Measurements from ENCODE around the gene NDUFA12. TPM values are rescaled to one million over a fixed set of nuclear protein-coding genes. Genes with fewer than 3 reads are reported as not detected.

Gene NDUFA12
- total and polyA plus RNA-seq, 4 donors = 53.3 to 152 (median 87.7) TPM

DNA sequence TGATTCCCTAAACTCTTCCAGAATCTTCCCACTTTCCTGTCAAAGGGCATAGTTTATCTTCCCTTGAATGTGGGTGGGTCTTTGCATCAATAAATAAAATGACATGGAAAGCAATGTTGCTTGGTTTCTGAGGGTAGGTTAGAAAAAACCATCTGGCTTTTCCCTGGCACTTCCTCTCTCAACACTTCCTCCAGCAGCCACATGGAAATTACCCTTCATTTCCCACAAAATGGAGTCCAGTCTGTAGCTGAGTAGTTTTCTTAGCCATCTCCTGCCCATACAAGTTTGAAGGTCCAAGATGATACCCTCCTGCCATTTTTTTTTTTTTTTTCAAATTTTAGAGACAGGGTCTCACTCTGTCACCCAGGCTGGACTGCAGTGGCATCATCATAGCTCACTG, 11.1 kb upstream of the NDUFA12 start:
- no peak overlapping the region for H3K4me3 ChIP-seq
- no peaks in the 10 kb centered on the region for H3K9me3 ChIP-seq (ENCODE audit: control insufficient read depth in 4 of 4, insufficient read depth in 3 of 4, low read length in 3 of 4)
- DNase-seq (no peak), ATAC-seq (ENCODE audit: insufficient read depth, low FRiP score) (no peak)
- no peaks in the 10 kb centered on the region for H3K27me3 ChIP-seq (ENCODE audit: control insufficient read depth in 3 of 3, insufficient read depth in 3 of 3, low read length in 2 of 3)
- no peak overlapping the region for H3K27ac ChIP-seq (ENCODE audit: low read depth in 1 of 2, low read length in 1 of 2)
- no peaks in the 10 kb centered on the region for H3K4me1 ChIP-seq (ENCODE audit: control insufficient read depth in 5 of 5, insufficient read depth in 5 of 5, low read length in 5 of 5)
- H3K36me3 ChIP-seq (ENCODE audit: control insufficient read depth in 4 of 4, insufficient read depth in 4 of 4, low read length in 4 of 4) = peaks cover 0 to 3% (median 1%) of the 10 kb centered on the region in 4 donors
- H3K9ac ChIP-seq (ENCODE audit: insufficient read depth in 1 of 2, low read length in 2 of 2) = no peak overlapping the region
- TF ChIP-seq, protein P1, sequence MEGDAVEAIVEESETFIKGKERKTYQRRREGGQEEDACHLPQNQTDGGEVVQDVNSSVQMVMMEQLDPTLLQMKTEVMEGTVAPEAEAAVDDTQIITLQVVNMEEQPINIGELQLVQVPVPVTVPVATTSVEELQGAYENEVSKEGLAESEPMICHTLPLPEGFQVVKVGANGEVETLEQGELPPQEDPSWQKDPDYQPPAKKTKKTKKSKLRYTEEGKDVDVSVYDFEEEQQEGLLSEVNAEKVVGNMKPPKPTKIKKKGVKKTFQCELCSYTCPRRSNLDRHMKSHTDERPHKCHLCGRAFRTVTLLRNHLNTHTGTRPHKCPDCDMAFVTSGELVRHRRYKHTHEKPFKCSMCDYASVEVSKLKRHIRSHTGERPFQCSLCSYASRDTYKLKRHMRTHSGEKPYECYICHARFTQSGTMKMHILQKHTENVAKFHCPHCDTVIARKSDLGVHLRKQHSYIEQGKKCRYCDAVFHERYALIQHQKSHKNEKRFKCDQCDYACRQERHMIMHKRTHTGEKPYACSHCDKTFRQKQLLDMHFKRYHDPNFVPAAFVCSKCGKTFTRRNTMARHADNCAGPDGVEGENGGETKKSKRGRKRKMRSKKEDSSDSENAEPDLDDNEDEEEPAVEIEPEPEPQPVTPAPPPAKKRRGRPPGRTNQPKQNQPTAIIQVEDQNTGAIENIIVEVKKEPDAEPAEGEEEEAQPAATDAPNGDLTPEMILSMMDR (IDR thresholded peaks at IDR 0.05; ENCODE audit: control extremely low read depth, extremely low read depth) = no peak

DNA sequence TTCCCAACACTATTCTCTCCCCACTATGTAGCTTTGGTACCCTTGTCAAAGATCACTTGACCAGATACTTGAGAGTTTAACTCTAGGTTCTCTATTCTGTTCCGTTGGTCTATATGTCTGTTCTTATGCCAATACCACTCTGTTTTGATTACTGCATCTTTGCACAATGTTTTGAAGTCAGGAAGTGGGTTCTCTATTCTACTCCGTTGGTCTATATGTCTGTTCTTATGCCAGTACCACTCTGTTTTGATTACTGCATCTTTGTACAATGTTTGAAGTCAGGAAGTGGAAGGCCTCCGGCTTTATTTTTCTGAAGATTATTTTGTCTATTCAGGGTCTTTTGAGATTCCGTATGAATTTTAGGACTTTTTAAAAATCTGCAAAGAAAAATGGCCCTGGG, 2.7 kb upstream of the NDUFA12 start:
- DNase-seq (no peak), ATAC-seq (ENCODE audit: insufficient read depth, low FRiP score) (no peak)
- Histone ChIP-seq H3K27me3 (ENCODE audit: control insufficient read depth in 3 of 3, insufficient read depth in 3 of 3, low read length in 2 of 3) (no peaks in the 10 kb centered on the region), H3K9me3 (ENCODE audit: control insufficient read depth in 4 of 4, insufficient read depth in 3 of 4, low read length in 3 of 4) (peaks cover 0 to 7% (median 3%) of the 10 kb centered on the region in 4 donors), H3K9ac (ENCODE audit: insufficient read depth in 1 of 2, low read length in 2 of 2) (no peak overlapping the region), H3K4me1 (ENCODE audit: control insufficient read depth in 5 of 5, insufficient read depth in 5 of 5, low read length in 5 of 5) (peaks cover 0 to 4% (median 0%) of the 10 kb centered on the region in 5 donors), H3K4me3 (no peak overlapping the region), H3K36me3 (ENCODE audit: control insufficient read depth in 4 of 4, insufficient read depth in 4 of 4, low read length in 4 of 4) (no peaks in the 10 kb centered on the region), H3K27ac (ENCODE audit: low read depth in 1 of 2, low read length in 1 of 2) (no peak overlapping the region)
- TF ChIP-seq, protein P1 (IDR thresholded peaks at IDR 0.05; ENCODE audit: control extremely low read depth, extremely low read depth) = no peak
- 63 to 83% methylated on average over 4 of the region's 4 CpGs for WGBS, 2 donors

DNA sequence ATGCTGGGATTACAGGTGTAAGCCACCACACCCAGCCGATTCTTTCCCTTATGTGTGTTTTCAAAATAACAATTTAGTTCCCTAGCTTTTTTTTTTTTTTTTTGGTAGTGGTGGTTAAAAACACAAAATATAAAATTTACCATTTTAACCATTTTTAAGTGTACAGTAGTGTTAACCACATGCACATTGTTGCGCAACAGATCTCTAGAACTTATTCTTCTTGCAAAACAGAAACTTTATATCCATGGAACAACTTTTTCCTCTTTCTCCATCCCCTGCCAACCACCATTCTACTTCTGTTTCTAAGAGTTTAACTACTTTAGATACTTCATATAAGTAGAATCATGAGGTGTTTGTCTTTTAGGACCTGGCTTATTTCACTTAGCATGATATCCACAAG, 1.1 kb upstream of the NDUFA12 start:
- H3K9me3 ChIP-seq (ENCODE audit: control insufficient read depth in 4 of 4, insufficient read depth in 3 of 4, low read length in 3 of 4) = peaks cover 0 to 7% (median 3%) of the 10 kb centered on the region in 4 donors
- no peak overlapping the region for H3K4me3 ChIP-seq
- peaks cover 0 to 3% (median 0%) of the 10 kb centered on the region in 4 donors for H3K36me3 ChIP-seq (ENCODE audit: control insufficient read depth in 4 of 4, insufficient read depth in 4 of 4, low read length in 4 of 4)
- 52 to 83% methylated on average over 2 of the region's 2 CpGs for WGBS, 2 donors
- peaks cover 0 to 5% (median 4%) of the 10 kb centered on the region in 5 donors for H3K4me1 ChIP-seq (ENCODE audit: control insufficient read depth in 5 of 5, insufficient read depth in 5 of 5, low read length in 5 of 5)
- TF ChIP-seq, protein P1 (IDR thresholded peaks at IDR 0.05; ENCODE audit: control extremely low read depth, extremely low read depth) = no peak
- H3K9ac ChIP-seq (ENCODE audit: insufficient read depth in 1 of 2, low read length in 2 of 2) = no peak overlapping the region
- DNase-seq (peak in 1 of 3 donors; percentile 19), ATAC-seq (ENCODE audit: insufficient read depth, low FRiP score) (no peak)
- no peak overlapping the region for H3K27ac ChIP-seq (ENCODE audit: low read depth in 1 of 2, low read length in 1 of 2)
- no peaks in the 10 kb centered on the region for H3K27me3 ChIP-seq (ENCODE audit: control insufficient read depth in 3 of 3, insufficient read depth in 3 of 3, low read length in 2 of 3)

DNA sequence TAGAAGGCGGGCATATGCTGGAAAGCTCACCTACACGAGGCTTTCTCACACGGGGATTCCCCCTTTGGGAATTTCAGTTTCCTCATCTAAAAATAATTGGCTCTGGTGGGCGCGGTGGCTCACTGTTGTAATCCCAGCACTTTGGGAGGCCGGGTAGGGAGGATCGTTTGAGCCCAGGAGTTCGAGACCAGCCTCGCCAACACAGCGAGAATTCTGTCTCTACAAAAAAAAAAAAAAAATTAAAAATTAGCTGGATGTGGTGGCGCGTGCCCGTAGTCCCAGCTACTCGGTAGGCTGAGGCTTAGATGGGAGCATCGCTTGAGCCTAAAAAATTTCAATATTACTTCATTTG, 400 bp upstream of the NDUFA12 start:
- H3K36me3 ChIP-seq (ENCODE audit: control insufficient read depth in 4 of 4, insufficient read depth in 4 of 4, low read length in 4 of 4) = peaks cover 0 to 3% (median 0%) of the 10 kb centered on the region in 4 donors

More for the DNA sequence above, 400 bp upstream of the NDUFA12 start:
- DNase-seq = no peak
- TF ChIP-seq, protein P1 (IDR thresholded peaks at IDR 0.05; ENCODE audit: control extremely low read depth, extremely low read depth) = no peak
- no peak for ATAC-seq (ENCODE audit: insufficient read depth, low FRiP score)
- Histone ChIP-seq H3K9me3 (ENCODE audit: control insufficient read depth in 4 of 4, insufficient read depth in 3 of 4, low read length in 3 of 4) (peaks cover 0 to 7% (median 3%) of the 10 kb centered on the region in 4 donors), H3K27me3 (ENCODE audit: control insufficient read depth in 3 of 3, insufficient read depth in 3 of 3, low read length in 2 of 3) (no peaks in the 10 kb centered on the region), H3K27ac (ENCODE audit: low read depth in 1 of 2, low read length in 1 of 2) (peak overlapping the region; percentile 58 to 85), H3K4me3 (no peak overlapping the region), H3K4me1 (ENCODE audit: control insufficient read depth in 5 of 5, insufficient read depth in 5 of 5, low read length in 5 of 5) (peaks cover 0 to 5% (median 4%) of the 10 kb centered on the region in 5 donors), H3K9ac (ENCODE audit: insufficient read depth in 1 of 2, low read length in 2 of 2) (peak overlapping the region in 1 of 2 donors; percentile 73)
- WGBS, 2 donors = 67% methylated on average over 15 of the region's 15 CpGs
